Mammary epithelial cell (primary cell): ENCODE measurements around the gene PCDHGB2.

Experiments
- EZH2 ChIP-seq: IDR thresholded peaks from 2 replicates; pipeline ENCODE4 v1.6.1; 2012; ENCODE audit warnings: low read length, inconsistent platforms, borderline replicate concordance
- TF ChIP-seq, protein P1 (sequence below), 2 donors: IDR thresholded peaks in 1 of 2; conservative IDR thresholded peaks in 1 of 2; 2 replicates each; pipeline ENCODE4 v1.5.1; 2011 to 2012; ENCODE audit warnings: inconsistent platforms in 2 of 2, low read length in 2 of 2, mild to moderate bottlenecking in 2 of 2, control low read depth in 1 of 2, low read depth in 1 of 2; ENCODE audit not compliant: insufficient read depth in 1 of 2; ENCODE audit errors: extremely low read depth in 1 of 2

DNA sequence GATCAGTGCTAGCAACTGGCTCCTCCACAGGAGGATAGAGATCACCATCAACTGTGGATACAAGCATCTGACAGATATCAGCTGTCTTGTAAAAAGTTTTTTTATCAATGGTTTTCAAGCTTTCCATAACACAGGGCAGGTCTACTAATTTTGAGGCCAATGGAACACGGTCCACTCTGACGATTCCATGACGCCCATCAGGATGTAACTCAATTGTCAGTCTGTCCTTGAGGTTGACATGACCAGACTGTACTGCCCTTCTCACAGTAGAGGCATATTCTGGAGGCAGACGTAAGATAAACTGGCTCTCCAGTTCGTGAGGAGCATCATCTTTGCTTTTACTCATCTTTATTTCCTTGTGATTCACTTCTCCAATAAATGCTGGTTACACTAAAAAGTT is 40.1 kb upstream of the PCDHGB2 start:
- TF ChIP-seq, protein P1, sequence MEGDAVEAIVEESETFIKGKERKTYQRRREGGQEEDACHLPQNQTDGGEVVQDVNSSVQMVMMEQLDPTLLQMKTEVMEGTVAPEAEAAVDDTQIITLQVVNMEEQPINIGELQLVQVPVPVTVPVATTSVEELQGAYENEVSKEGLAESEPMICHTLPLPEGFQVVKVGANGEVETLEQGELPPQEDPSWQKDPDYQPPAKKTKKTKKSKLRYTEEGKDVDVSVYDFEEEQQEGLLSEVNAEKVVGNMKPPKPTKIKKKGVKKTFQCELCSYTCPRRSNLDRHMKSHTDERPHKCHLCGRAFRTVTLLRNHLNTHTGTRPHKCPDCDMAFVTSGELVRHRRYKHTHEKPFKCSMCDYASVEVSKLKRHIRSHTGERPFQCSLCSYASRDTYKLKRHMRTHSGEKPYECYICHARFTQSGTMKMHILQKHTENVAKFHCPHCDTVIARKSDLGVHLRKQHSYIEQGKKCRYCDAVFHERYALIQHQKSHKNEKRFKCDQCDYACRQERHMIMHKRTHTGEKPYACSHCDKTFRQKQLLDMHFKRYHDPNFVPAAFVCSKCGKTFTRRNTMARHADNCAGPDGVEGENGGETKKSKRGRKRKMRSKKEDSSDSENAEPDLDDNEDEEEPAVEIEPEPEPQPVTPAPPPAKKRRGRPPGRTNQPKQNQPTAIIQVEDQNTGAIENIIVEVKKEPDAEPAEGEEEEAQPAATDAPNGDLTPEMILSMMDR (conservative IDR thresholded peaks at IDR 0.05 in 1 of 2, IDR thresholded peaks at IDR 0.05 in 1 of 2; ENCODE audit: extremely low read depth in 1 of 2, insufficient read depth in 1 of 2, low read depth in 1 of 2, low read length in 2 of 2): no peak
- no peak for TF ChIP-seq EZH2
